AG04450 (cell line): Measurements from ENCODE around the gene HADHA. TPM values are rescaled to one million over a fixed set of nuclear protein-coding genes. Genes with fewer than 3 reads are reported as not detected.
"Not testable (repeated sequence)": the region's sequence is repeated elsewhere in the genome, so short reads cannot be mapped to it uniquely, and the experiment has no call there.

Source experiments
- CTCF ChIA-PET: fragments of 300-600, 350-600 bp; formaldehyde crosslinking; extraction: SDS; loops from one replicate; lab custom pipeline; 2022; ENCODE audit warnings: antibody characterized with exemption, inconsistent platforms; lab: Charles Lee
- POLR2A ChIA-PET: fragments of 350-600 bp; formaldehyde crosslinking; extraction: SDS; loops from one replicate; lab custom pipeline; 2021; ENCODE audit warnings: antibody characterized with exemption, inconsistent platforms; lab: Yijun Ruan, JAX
- DNase-seq: peaks from one replicate; pipeline ENCODE4 v3.0.0-alpha.2; 2011; ENCODE audit warnings: low read depth, low spot score
- H3K27ac ChIP-seq: one replicate; pipeline ENCODE4 v1.5.1; 2012; ENCODE audit warnings: low read depth, low read length, control low read depth
- H3K27me3 ChIP-seq: one replicate; pipeline ENCODE4 v1.6.0; 2012; ENCODE audit warnings: low read length; ENCODE audit not compliant: control insufficient read depth, insufficient read depth
- H3K4me3 ChIP-seq: 2 replicates; pipeline ENCODE4 v1.5.1; 2011; ENCODE audit warnings: mild to moderate bottlenecking, low read depth, low read length, control low read depth
- H3K9me3 ChIP-seq: 2 replicates; pipeline ENCODE4 v1.5.1; 2012; ENCODE audit warnings: low read length; ENCODE audit not compliant: control insufficient read depth, insufficient read depth
- CTCF ChIP-seq: IDR thresholded peaks from 2 replicates; pipeline ENCODE4 v1.5.1; 2011; ENCODE audit warnings: low read depth, low read length, control low read depth, inconsistent platforms
- polyA plus RNA-seq: library from polyadenylated mRNA; depleted of rRNA; stranded (reverse); fragments of >200 nt; gene quantifications from 2 replicates; pipeline ENCODE4 v1.2.3, GENCODE V29; 2011

HADHA gene
- polyA plus RNA-seq, 1 experiment, result 172 TPM

- TF ChIP-seq CTCF, result no peak
- ChIA-PET CTCF (interaction anchor here (1.0 kb wide), 1 partner anchor 317 kb away, joined by 3 read pairs; no protein-coding TSS in a partner anchor), POLR2A (no interaction called here)
- Histone ChIP-seq H3K27me3 (no peaks in the 10 kb centered on the region), H3K27ac (no peak overlapping the region), H3K9me3 (no peaks in the 10 kb centered on the region), H3K4me3 (no peak overlapping the region)
- no peak for DNase-seq
Measured at GRCh38 chr2:26268213-26268612, 23.8 kb upstream of the HADHA start.

DNA sequence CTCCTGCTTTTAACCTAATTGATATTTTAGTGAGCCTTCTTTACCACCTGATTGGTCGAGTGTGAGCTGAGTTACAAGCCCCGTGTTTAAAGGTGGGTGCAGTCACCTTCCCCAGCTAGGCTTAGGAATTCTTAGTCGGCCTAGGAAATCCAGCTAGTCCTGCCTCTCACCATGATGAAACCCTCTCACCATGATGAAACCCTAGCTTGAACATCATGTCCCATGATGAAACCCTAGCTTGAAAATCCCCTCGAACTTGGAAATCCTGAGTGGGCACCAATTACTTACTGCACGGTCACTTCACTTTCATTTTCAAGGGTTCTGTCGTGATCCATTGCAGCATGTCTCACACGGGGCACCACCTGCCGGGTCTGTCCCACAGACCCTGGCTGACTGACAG lies 14.4 kb upstream of the HADHA start:
- POLR2A ChIA-PET, H3K27ac ChIP-seq, H3K4me3 ChIP-seq, CTCF ChIA-PET, DNase-seq, H3K9me3 ChIP-seq, H3K27me3 ChIP-seq: not testable (repeated sequence)

DNA sequence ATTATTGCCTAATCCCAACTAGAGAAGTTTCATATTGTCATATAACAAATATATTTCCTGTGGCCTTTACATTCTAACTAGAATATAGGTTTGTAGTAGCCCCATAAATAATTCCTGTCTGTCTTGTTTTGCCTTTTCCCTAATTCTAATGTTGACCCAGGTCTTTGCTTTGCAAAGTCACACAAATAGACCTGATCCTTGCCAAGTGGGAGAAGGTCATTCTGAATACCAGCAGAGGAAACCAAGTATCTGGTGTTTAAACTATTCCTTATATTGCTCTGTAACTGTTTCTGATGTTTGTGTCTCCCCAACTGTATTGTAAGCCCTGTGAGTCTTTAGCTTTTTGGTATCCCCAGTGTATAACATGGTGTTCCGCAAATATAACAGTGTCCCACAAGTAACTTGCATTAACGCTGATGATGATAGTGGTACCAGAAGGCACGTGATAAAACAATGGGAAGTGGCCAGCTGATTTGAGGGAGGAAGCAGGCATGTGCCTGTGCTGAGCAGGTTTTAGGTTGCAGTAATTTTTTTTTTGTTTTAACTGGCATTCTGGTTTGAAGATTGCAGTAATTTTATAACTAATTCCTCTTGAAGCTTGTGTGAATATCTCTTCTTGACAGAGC lies 11.4 kb upstream of the HADHA start:
- ChIA-PET POLR2A (no interaction called here), CTCF (interaction anchor here (0.6 kb wide), 1 partner anchor 990 kb away, joined by 3 read pairs; no protein-coding TSS in a partner anchor)

DNA sequence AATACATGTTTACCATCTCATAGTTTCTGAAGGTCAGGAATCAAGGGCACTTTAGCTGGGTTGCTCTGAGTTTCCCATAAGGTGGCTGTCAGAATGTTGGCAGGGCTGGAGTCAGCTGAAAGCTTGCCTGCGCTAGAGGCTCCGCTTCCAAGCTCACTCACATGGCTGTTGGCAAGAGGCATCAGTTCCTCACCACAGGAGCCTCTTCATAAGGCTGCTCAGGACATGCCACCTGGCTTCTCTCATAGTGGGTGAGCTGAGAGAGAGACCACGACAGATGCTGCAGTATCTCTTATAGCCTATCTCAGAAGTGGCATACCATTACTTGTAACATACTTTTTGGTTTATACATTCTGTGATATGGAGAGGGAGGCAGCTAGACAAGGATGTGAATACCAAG lies 7.5 kb upstream of the HADHA start:
- no peak for DNase-seq
- CTCF ChIA-PET, result interaction anchor here (1.6 kb wide), 1 partner anchor 79 kb away, joined by 4 read pairs; no protein-coding TSS in a partner anchor
- TF ChIP-seq CTCF, result no peak

More for the DNA sequence above, 11.4 kb upstream of the HADHA start:
- Histone ChIP-seq H3K4me3 (no peak overlapping the region), H3K27ac (no peak overlapping the region), H3K9me3 (no peaks in the 10 kb centered on the region), H3K27me3 (no peaks in the 10 kb centered on the region)
- DNase-seq, result no peak
- no peak for TF ChIP-seq CTCF

DNA sequence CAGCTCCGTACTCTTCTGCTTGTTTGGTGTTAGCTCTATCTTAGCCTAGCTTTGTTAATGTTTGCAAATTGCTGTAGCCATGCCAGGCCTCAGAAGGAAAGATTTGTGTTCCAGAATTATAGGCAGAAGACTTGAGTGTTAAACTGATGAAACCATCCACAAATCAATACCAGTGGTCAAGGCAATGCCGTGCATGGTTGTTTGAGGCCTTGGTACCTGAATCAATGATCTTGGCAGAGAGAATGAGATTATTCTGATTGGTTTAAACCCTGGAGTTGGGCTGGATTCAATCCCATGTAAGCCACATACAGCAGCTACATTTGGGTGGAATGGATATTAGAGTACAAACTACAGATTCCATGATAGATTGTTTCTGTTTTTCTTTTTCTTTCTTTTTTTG lies 5.2 kb upstream of the HADHA start:
- ChIA-PET POLR2A (no interaction called here), CTCF (no interaction called here)
- no peak for DNase-seq
- Histone ChIP-seq H3K9me3 (no peaks in the 10 kb centered on the region), H3K27me3 (no peaks in the 10 kb centered on the region), H3K27ac (no peak overlapping the region), H3K4me3 (no peak overlapping the region)
- no peak for TF ChIP-seq CTCF

More for the DNA sequence above, 7.5 kb upstream of the HADHA start:
- Histone ChIP-seq H3K4me3 (no peak overlapping the region), H3K27me3 (no peaks in the 10 kb centered on the region), H3K9me3 (no peaks in the 10 kb centered on the region), H3K27ac (no peak overlapping the region)
- POLR2A ChIA-PET, result no interaction called here
